HG02623 (cell line): ENCODE measurements around the gene FAM89B.
"Not testable (repeated sequence)": the region's sequence is repeated elsewhere in the genome, so short reads cannot be mapped to it uniquely, and the experiment has no call there.

Source experiments
- ATAC-seq: cut with Tn5 transposase; IDR thresholded peaks from one replicate; pipeline ENCODE4 v1.9.1; 2021; ENCODE audit warnings: moderate library complexity; ENCODE audit not compliant: unreplicated experiment

The FAM89B gene

GRCh38 chr11:65556470-65557279, 15.7 kb upstream of the FAM89B start:
- ATAC-seq = no peak

DNA sequence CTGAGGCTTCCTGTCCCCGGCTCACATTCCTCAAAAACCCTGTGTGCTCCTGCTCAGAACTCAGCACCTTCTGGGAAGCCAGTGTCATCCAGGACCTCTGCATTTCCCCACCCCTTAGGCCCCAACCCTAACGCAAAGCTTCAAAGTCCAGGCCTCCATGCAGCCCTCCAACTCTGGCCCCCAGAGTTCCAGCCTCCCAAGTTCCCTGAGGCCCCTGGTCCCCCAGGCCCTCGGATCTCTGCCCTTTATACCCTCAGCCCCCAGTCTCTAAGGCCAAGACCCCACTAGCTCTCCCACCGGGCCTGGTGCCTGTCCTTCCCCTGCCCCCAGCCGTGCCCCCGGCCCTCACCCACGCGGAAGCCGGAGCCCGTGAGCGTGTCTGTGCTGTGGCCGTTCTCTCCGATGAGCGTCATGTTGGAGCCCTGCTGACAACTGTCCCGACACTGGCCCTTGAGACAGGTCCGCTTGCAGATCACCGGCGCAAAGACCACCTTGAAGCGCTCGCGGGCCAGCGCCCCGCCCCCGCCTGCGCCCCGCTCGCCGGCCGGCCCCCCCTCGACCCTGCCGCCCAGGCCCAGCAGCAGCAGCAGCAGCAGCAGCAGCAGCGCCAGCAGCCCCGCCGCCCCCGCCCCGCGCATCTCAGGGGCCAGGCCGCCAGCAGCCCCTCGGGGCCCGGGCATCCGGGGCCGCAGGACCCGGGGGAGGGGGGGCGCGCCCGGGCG, 14.9 kb upstream of the FAM89B start:
- ATAC-seq = no peak

GRCh38 chr11:65558002-65558929, 14.1 kb upstream of the FAM89B start, which contains the start of gene LTBP3:
LTBP3 (minus strand) TSS chr11:65558359; CDS start chr11:65557959, 400 bp downstream.
- no peak for ATAC-seq

DNA sequence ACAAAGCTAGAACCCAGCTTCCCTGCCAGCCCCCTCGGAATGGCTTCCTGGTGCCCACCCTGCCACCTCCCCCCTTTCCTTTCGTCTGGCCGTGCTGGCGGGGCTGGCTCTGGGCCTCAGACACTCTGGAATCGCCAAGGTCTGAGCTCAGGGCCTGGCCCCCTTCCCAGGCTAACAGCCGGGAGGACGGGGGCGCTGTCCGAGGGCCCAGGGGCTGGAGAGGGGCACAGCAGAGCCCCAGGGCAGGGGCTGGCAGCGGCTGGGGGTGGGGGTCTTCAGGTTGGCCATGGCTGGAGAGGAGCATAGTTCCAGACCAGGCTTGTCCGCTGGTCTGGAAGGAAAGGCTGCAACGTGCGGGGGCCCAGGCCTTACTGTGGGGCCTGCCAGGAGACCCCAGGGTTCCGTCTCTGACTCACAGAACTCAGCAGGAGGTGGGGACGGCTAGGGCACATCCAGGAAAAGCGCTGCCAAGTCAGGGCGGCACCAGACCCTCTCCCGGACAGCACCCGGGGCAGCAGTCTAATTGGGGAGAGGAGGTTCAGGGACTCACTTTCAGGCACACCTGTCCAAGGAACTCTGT, 13.3 kb upstream of the FAM89B start:
- ATAC-seq = no peak

GRCh38 chr11:65559535-65559934, 12.8 kb upstream of the FAM89B start:
- no peak for ATAC-seq

GRCh38 chr11:65559951-65560537, 12.3 kb upstream of the FAM89B start:
- no peak for ATAC-seq

GRCh38 chr11:65560555-65561418, 11.6 kb upstream of the FAM89B start:
- ATAC-seq = no peak

DNA sequence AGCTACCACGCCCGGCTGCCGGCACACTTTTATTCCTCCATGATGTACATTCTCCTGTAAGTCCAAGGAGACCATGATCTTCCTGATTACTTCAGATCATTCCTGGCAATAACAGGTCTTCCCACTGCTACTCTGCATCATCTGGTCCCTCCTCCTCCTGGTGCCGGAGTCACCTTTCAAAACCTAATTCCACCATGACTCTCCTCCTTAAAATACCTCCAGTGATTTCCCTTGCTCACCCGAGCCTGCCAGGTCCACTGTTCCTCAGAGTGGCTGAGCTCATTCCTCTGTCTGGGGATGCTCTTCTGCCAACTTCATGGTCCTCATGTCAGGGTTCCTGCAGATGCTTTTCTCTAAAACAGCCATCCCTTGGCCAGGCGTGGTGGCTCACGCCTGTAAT, 10.3 kb upstream of the FAM89B start:
- ATAC-seq = no peak

DNA sequence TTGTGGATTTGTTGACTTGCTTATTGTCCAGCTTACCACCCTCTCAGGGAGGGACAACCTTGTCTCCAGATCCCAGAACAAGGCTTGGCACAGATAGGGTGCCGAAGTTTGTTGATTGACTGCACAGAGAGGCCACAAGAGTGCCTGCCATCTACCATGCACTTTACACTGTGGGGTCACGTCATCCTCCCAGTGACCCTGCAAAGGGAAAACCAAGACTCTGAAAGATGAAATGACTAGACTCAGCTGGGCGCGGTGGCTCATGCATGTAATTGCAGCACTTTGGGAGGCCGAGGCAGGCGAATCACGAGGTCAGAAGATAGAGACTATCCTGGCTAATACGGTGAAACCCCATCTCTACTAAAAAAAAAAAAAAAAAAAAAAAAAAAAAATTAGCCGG, 9.6 kb upstream of the FAM89B start:
- no peak for ATAC-seq

DNA sequence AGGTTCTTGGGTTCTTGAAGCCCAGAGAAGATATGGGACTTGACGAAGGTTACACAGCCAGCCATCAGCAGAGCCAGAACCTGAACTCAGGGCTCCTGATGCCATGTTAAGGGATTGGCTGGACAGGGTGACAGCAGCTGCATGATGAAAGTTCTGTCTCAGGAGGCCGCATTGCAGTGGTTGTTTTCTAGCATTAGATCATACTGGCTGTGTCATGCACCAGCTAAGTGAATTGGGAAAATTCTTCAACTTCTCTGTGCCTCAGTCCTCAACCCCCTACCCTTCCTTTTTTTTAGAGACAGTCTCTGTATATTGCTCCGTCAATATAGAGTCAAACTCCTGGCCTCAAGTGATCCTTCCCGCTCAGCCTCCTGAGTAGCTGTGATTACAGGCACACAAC, 8.7 kb upstream of the FAM89B start:
- no peak for ATAC-seq

GRCh38 chr11:65564879-65565559, 7.3 kb upstream of the FAM89B start:
- ATAC-seq = not testable (repeated sequence)

DNA sequence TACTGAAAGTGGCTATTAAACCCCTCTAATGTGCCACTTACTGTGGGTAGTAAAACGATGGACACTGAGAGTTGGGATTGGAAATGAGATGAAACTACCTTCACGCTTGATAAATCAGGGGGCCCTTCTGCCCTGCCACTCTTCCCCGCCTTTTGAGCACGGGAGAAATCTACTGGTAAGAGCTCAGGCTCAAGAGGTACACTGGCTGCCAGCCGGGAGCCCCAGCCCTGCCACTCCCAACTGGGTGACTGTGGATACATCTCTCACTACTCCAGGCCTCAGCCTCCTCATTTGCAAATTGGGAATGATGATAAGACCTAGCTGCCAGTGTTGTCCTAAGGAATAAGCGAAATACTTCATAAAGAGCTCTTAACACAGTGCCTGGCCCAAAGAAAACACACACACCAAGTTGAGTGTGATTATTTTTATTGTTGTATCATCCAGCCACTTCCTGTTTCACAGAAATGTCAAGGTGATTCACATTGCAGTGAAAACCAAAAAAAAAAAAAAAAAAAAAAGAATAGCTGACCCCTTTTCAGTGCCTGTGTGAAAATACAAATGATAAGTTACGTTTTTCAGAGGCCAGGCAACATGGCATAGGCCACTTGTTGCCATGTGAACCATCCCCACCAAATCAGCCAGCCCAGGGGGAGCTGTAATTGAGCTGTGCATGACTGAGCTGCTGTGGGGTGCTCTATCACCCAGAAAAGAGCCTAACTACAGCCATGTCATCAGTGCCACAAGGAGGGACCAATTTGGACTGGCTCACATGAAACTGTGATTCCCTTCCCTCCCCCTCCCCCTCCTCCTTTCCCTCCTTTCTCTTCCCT, 6.5 kb upstream of the FAM89B start:
- no peak for ATAC-seq

DNA sequence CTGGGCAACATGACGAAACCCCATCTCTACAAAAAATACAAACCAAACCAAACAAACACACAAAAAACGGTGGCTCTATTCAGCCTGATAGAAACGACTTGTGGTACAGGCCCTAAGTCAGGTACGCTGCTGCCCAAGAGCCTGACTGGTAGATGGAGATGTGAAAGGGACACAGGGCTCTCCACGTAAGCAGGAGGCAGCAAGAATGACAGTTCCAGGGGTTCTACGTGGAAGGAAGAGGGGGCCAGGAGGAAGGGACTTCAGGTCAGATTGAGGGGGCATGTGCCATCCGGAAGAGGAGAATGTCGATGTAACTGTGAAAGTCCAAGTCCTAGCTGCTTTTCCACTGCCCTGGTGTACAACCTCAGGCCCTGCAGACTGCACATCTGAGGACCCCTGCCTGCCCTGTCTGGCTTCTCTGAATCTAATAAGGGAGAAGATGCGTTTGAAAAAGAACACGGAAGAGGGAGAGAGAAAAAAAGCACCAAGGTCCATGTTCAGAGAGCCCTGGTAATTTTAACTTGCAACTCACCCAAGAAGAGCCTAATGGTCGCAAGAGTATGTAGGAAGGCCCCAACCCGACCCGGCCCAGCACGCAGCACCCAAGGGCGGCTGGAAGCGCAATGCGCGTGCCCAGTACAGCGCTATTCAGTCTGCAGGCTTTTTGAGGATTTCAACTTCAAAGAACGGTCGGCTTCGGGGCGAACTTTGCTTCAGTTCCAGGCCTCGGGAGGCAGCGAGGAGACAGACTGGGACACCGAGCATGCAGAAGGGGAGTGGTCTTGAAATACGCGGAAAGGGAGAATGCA, 3.0 kb upstream of the FAM89B start:
- ATAC-seq = no peak

DNA sequence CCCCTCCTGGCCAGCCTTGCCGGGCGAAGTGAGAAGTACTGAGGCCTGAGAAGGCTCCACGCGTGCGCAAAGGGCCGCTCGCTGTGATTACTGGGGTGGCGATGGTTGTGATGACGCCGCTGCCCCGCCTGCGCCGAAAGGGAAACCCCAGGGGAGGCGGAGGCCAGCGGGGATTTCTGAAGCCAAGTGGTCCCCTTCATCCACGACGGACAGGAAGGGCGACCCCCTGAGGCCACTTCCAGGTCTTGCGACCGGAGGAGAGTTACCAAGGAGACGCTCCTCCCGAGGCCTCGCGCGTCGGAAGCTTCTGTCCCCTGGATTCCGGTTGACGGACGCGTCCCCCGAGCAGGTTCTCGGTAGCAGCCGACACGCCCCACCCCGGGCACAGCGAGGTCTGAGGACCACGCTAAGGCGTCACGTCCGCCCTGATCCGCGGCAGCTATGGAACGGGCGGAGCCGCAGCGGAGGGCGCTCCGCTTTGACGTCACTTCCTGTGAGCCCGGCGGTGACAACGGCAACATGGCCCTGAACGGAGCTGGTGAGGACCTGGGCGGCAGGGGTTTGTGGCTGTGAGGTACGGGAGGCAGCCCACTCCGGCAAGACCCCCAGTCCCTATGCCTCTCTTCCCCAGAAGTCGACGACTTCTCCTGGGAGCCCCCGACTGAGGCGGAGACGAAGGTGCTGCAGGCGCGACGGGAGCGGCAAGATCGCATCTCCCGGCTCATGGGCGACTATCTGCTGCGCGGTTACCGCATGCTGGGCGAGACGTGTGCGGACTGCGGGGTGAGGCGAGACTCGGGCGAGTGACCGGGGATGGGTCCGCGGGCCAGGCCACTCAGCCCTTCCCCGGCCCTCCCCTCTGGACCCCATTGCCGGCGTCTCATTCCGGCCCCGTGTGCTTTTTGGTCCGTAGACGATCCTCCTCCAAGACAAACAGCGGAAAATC, 2.1 kb upstream of the FAM89B start, which contains the start of gene ZNRD2:
TSS of gene ZNRD2 (plus strand) at position 505 of the 946 bp plus-strand sequence. CDS start at position 520, 15 bp downstream.
- peak; percentile 49 for ATAC-seq

GRCh38 chr11:65571420-65571819, 918 bp upstream of the FAM89B start:
- ATAC-seq = no peak

DNA sequence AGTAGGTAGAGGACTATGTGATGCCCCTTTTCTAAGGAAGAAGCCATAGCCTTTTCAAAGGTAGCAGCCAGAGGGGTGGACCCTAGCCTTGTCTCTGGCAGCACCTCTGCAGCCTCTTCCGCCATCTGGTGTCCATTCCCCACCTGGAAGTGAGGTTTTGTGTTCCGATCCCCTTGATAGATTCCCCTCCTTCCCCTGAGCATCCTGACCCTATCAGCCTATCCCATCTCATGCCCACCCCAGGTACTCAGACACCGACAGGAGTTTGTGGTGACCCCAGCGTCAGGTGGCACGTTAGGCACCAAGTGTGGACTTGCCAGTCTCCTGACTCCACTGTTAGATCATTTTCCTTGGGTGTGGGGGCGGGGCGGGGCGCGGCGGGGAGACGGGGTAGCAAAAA, 398 bp upstream of the FAM89B start:
- ATAC-seq = no peak
